Measurements from ENCODE around the gene ZNF296. TPM values are rescaled to one million over a fixed set of nuclear protein-coding genes. Genes with fewer than 3 reads are reported as not detected.
A peak's percentile ranks its signal among the peaks of the same experiment; 100 is the strongest.

ZNF296 gene
- total and polyA plus RNA-seq, 2 of the 13 experiments (the other 11 are each of a cell fraction or from before 2014, with no cell fraction given) = 0.26 to 0.62 TPM

- TF ChIP-seq ZNF446 (CRISPR knock-in tag; IDR thresholded peaks at IDR 0.05) (no peak), ZNF138 (CRISPR knock-in tag; IDR thresholded peaks at IDR 0.05; ENCODE audit: low read depth) (no peak), ZNF772 (CRISPR knock-in tag; IDR thresholded peaks at IDR 0.05) (no peak), ZNF768 (CRISPR knock-in tag; IDR thresholded peaks at IDR 0.05) (no peak), NR3C1 (CRISPR knock-in tag; IDR thresholded peaks at IDR 0.05) (no peak), MAFG (CRISPR knock-in tag; IDR thresholded peaks at IDR 0.05) (no peak), ZSCAN29 (CRISPR knock-in tag; conservative IDR thresholded peaks at IDR 0.05) (no peak), RBM22 (optimal IDR thresholded peaks at IDR 0.05; ENCODE audit: low read length) (peak; percentile 19), ZBED4 (CRISPR knock-in tag; IDR thresholded peaks at IDR 0.05; ENCODE audit: borderline replicate concordance) (no peak), DBP (CRISPR knock-in tag; IDR thresholded peaks at IDR 0.05; ENCODE audit: not compliant biosample characterization) (no peak), SMAD1 (CRISPR knock-in tag; IDR thresholded peaks at IDR 0.05; ENCODE audit: borderline replicate concordance, low read depth) (0 out of 2 replicates have a peak, but pooled peaks have one; percentile 40), KAT2B (IDR thresholded peaks at IDR 0.05; ENCODE audit: borderline replicate concordance, low read depth, low read length) (no peak), ATF7 (IDR thresholded peaks at IDR 0.05) (no peak), ATF7 (CRISPR knock-in tag; IDR thresholded peaks at IDR 0.05) (0 out of 2 replicates have a peak, but pooled peaks have one; percentile 35), ZBTB44 (CRISPR knock-in tag; IDR thresholded peaks at IDR 0.05) (no peak), KDM6A (CRISPR knock-in tag; IDR thresholded peaks at IDR 0.05; ENCODE audit: low read depth) (no peak), GLI4 (CRISPR knock-in tag; IDR thresholded peaks at IDR 0.05; ENCODE audit: borderline replicate concordance) (no peak)
- TF ChIP-seq, protein P1, sequence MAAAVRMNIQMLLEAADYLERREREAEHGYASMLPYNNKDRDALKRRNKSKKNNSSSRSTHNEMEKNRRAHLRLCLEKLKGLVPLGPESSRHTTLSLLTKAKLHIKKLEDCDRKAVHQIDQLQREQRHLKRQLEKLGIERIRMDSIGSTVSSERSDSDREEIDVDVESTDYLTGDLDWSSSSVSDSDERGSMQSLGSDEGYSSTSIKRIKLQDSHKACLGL (CRISPR knock-in tag; IDR thresholded peaks at IDR 0.05) = no peak
- TF ChIP-seq, protein P2, sequence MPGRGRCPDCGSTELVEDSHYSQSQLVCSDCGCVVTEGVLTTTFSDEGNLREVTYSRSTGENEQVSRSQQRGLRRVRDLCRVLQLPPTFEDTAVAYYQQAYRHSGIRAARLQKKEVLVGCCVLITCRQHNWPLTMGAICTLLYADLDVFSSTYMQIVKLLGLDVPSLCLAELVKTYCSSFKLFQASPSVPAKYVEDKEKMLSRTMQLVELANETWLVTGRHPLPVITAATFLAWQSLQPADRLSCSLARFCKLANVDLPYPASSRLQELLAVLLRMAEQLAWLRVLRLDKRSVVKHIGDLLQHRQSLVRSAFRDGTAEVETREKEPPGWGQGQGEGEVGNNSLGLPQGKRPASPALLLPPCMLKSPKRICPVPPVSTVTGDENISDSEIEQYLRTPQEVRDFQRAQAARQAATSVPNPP (CRISPR knock-in tag; IDR thresholded peaks at IDR 0.05) = no peak
- TF ChIP-seq, protein P3, sequence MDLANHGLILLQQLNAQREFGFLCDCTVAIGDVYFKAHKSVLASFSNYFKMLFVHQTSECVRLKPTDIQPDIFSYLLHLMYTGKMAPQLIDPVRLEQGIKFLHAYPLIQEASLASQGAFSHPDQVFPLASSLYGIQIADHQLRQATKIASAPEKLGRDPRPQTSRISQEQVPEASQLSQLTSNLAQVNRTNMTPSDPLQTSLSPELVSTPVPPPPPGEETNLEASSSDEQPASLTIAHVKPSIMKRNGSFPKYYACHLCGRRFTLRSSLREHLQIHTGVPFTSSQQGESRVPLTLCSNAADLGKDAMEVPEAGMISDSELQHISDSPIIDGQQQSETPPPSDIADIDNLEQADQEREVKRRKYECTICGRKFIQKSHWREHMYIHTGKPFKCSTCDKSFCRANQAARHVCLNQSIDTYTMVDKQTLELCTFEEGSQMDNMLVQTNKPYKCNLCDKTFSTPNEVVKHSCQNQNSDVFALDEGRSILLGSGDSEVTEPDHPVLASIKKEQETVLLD (CRISPR knock-in tag; IDR thresholded peaks at IDR 0.05; ENCODE audit: low read depth) = no peak
Observed at GRCh38 chr19:45059258-45059965, 16.9 kb downstream of the ZNF296 start (continued).
